Measurements from ENCODE around the gene PPP2R5A. TPM values are rescaled to one million over a fixed set of nuclear protein-coding genes. Genes with fewer than 3 reads are reported as not detected.

The PPP2R5A gene
- polyA plus RNA-seq, 3 donors: 28.1 to 38.4 (median 31.1) TPM

DNA sequence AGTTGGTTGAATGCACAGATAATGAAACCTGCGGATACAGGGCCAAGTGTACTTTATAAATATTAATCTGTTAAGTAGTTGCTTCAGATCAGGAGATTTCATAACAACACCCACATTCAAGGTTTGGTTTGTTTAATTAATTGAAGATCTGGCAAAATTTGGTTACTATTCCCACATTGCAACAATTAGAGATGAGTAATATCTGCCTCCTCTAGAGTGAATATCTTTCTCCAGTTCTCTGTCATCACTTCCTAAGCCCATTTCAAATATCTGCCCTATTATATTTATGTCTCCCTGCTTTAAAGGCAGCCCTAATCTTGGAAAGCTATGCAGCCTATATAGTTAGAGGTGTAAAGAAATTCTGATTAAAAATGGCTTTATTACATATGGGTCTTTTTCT, 61.4 kb downstream of the PPP2R5A start:
- no peak for DNase-seq
- Mint-ChIP-seq H3K36me3 (peaks cover 53 to 82% of the 10 kb centered on the region in 2 donors), H3K4me3 (no peak overlapping the region), H3K27ac (no peak overlapping the region), H3K27me3 (ENCODE audit: low read depth in 3 of 3) (no peaks in the 10 kb centered on the region), H3K9me3 (no peaks in the 10 kb centered on the region), H3K4me1 (peaks cover 5% of the 10 kb centered on the region)
- H2AFZ ChIP-seq (ENCODE audit: insufficient read depth, low read depth, low read length, poor library complexity, severe bottlenecking): no peak overlapping the region
- H3K4me3 ChIP-seq (replicated peaks in 1 of 3; ENCODE audit: low read depth in 2 of 3, low read length in 3 of 3): no peak overlapping the region
- H3K9me3 ChIP-seq (replicated peaks in 1 of 2; ENCODE audit: control insufficient read depth in 1 of 2, insufficient read depth in 1 of 2, low read length in 2 of 2): no peaks in the 10 kb centered on the region
- no peak overlapping the region for H3K4me2 ChIP-seq (replicated peaks; ENCODE audit: extremely low read depth, low read length, poor library complexity, severe bottlenecking)
- no peak overlapping the region for H3K27ac ChIP-seq (ENCODE audit: low read depth in 1 of 2, low read length in 2 of 2)
- no peak overlapping the region for H3K9ac ChIP-seq (ENCODE audit: insufficient read depth, low read length, poor library complexity, severe bottlenecking)
- TF ChIP-seq, protein P1, sequence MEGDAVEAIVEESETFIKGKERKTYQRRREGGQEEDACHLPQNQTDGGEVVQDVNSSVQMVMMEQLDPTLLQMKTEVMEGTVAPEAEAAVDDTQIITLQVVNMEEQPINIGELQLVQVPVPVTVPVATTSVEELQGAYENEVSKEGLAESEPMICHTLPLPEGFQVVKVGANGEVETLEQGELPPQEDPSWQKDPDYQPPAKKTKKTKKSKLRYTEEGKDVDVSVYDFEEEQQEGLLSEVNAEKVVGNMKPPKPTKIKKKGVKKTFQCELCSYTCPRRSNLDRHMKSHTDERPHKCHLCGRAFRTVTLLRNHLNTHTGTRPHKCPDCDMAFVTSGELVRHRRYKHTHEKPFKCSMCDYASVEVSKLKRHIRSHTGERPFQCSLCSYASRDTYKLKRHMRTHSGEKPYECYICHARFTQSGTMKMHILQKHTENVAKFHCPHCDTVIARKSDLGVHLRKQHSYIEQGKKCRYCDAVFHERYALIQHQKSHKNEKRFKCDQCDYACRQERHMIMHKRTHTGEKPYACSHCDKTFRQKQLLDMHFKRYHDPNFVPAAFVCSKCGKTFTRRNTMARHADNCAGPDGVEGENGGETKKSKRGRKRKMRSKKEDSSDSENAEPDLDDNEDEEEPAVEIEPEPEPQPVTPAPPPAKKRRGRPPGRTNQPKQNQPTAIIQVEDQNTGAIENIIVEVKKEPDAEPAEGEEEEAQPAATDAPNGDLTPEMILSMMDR (IDR thresholded peaks at IDR 0.05): no peak
- intact Hi-C loops (cut with micrococcal nuclease): no loop called here
- H3K36me3 ChIP-seq (replicated peaks in 1 of 2; ENCODE audit: control insufficient read depth in 1 of 2, insufficient read depth in 2 of 2, low read length in 2 of 2): peaks cover 85 to 98% of the 10 kb centered on the region in 2 donors
- H3K4me1 ChIP-seq (ENCODE audit: control insufficient read depth in 1 of 2, insufficient read depth in 2 of 2, low read length in 2 of 2): no peaks in the 10 kb centered on the region
- H4K20me1 ChIP-seq (ENCODE audit: insufficient read depth, low read length): peaks cover 77% of the 10 kb centered on the region
- WGBS (ENCODE audit: insufficient coverage): no CpG with 5 or more reads among the region's 1 CpG
- peaks cover 23% of the 10 kb centered on the region for H3K79me2 ChIP-seq (ENCODE audit: insufficient read depth, low read length)
- H3K27me3 ChIP-seq (ENCODE audit: control insufficient read depth in 2 of 2, insufficient read depth in 2 of 2, low read length in 2 of 2): no peaks in the 10 kb centered on the region

DNA sequence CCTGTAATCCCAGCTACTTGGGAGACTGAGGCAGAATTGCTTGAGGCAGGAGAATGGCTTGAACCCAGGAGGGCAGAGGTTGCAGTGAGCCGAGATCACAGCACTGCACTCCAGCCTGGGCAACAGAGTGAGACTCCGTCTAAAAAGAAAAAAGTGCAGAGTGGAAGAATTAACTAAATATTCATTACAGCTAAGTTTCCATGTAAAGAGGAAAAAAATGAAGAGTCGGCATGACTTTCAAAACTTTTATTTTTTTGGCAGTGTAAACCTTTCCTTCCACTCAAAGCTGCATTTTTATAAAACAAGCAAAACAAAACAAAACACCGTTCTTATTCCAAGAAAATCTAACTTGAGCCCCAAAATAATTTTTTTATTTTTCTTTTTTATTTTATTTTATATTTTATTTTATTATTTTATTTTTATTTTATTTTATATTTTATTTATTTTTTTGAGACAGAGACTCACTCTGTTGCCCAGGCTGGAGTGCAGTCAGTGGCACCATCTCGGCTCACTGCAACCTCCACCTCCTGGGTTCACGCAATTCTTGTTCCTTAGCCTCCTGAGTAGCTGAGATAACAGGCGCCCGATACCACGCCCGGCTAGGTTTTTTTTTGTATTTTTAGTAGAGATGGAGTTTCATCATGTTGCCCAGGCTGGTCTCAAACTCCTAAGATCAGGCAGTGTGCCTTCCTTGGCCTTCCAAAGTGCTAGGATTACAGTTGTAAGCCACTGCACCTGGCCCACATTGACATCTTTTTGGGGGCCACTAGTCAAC, 66.6 kb downstream of the PPP2R5A start:
- no peaks in the 10 kb centered on the region for H3K4me1 ChIP-seq (ENCODE audit: control insufficient read depth in 1 of 2, insufficient read depth in 2 of 2, low read length in 2 of 2)
- peaks cover 5% of the 10 kb centered on the region for H3K4me1 Mint-ChIP-seq
- WGBS (ENCODE audit: insufficient coverage): 100% methylated on average over 6 of the region's 10 CpGs
- peaks cover 75 to 96% of the 10 kb centered on the region in 2 donors for H3K36me3 ChIP-seq (replicated peaks in 1 of 2; ENCODE audit: control insufficient read depth in 1 of 2, insufficient read depth in 2 of 2, low read length in 2 of 2)
- no peak overlapping the region for H3K4me3 ChIP-seq (replicated peaks in 1 of 3; ENCODE audit: low read depth in 2 of 3, low read length in 3 of 3)
- no peaks in the 10 kb centered on the region for H3K27me3 ChIP-seq (ENCODE audit: control insufficient read depth in 2 of 2, insufficient read depth in 2 of 2, low read length in 2 of 2)
- H3K27ac ChIP-seq (ENCODE audit: low read depth in 1 of 2, low read length in 2 of 2): no peak overlapping the region
- H3K9ac ChIP-seq (ENCODE audit: insufficient read depth, low read length, poor library complexity, severe bottlenecking): no peak overlapping the region
- peaks cover 56% of the 10 kb centered on the region for H4K20me1 ChIP-seq (ENCODE audit: insufficient read depth, low read length)
- no peak for DNase-seq
- TF ChIP-seq, protein P1 (IDR thresholded peaks at IDR 0.05): no peak
- intact Hi-C loops (cut with micrococcal nuclease): no loop called here
- peak overlapping the region in 3 of 7 donors; percentile 10 to 68 (median 19) for H3K27ac Mint-ChIP-seq
- H3K36me3 Mint-ChIP-seq: peaks cover 61 to 82% of the 10 kb centered on the region in 2 donors
- H3K79me2 ChIP-seq (ENCODE audit: insufficient read depth, low read length): peaks cover 3% of the 10 kb centered on the region
- H3K4me3 Mint-ChIP-seq: no peak overlapping the region
- no peak overlapping the region for H3K4me2 ChIP-seq (replicated peaks; ENCODE audit: extremely low read depth, low read length, poor library complexity, severe bottlenecking)
- no peak overlapping the region for H2AFZ ChIP-seq (ENCODE audit: insufficient read depth, low read depth, low read length, poor library complexity, severe bottlenecking)
- H3K27me3 Mint-ChIP-seq (ENCODE audit: low read depth in 3 of 3): no peaks in the 10 kb centered on the region
- no peaks in the 10 kb centered on the region for H3K9me3 Mint-ChIP-seq
- H3K9me3 ChIP-seq (replicated peaks in 1 of 2; ENCODE audit: control insufficient read depth in 1 of 2, insufficient read depth in 1 of 2, low read length in 2 of 2): no peaks in the 10 kb centered on the region
